ENCODE results near the gene MYBBP1A. TPM values are rescaled to one million over a fixed set of nuclear protein-coding genes. Genes with fewer than 3 reads are reported as not detected.

Gene MYBBP1A
- total and polyA plus RNA-seq, 2 of the 13 experiments (the other 11 are each of a cell fraction or from before 2014, with no cell fraction given): 18.6 to 54.8 TPM

- no peak for TF ChIP-seq LCORL (IDR thresholded peaks at IDR 0.05)
- no peak for TF ChIP-seq LCORL (CRISPR knock-in tag; IDR thresholded peaks at IDR 0.05)
- no peak for TF ChIP-seq BCLAF1 (IDR thresholded peaks at IDR 0.05)
- no peak for TF ChIP-seq ZBTB49 (CRISPR knock-in tag; IDR thresholded peaks at IDR 0.05; ENCODE audit: borderline replicate concordance)
- TF ChIP-seq ZNF552 (CRISPR knock-in tag; IDR thresholded peaks at IDR 0.05; ENCODE audit: borderline replicate concordance): no peak
- TF ChIP-seq ARID3A (IDR thresholded peaks at IDR 0.05; ENCODE audit: low read depth, low read length): no peak
- no peak for TF ChIP-seq FOXP1 (IDR thresholded peaks at IDR 0.05)
- no peak for TF ChIP-seq FOXP1 (CRISPR knock-in tag; IDR thresholded peaks at IDR 0.05)
- no peak for TF ChIP-seq HCFC1 (IDR thresholded peaks at IDR 0.05; ENCODE audit: low read depth, low read length)
- TF ChIP-seq GRHL1 (CRISPR knock-in tag; conservative IDR thresholded peaks at IDR 0.05): no peak
- TF ChIP-seq ZFP91 (CRISPR knock-in tag; IDR thresholded peaks at IDR 0.05; ENCODE audit: borderline replicate concordance): no peak
- TF ChIP-seq ZNF792 (CRISPR knock-in tag; IDR thresholded peaks at IDR 0.05): no peak
- no peak for TF ChIP-seq NR0B2 (CRISPR knock-in tag; IDR thresholded peaks at IDR 0.05)
- TF ChIP-seq HNRNPK (IDR thresholded peaks at IDR 0.05; ENCODE audit: low read depth, low read length, poor library complexity, severe bottlenecking): no peak
- TF ChIP-seq CBX1 (IDR thresholded peaks at IDR 0.05; ENCODE audit: low read depth): no peak
- no peak for TF ChIP-seq MZF1 (CRISPR knock-in tag; IDR thresholded peaks at IDR 0.05; ENCODE audit: borderline replicate concordance)
- no peak for TF ChIP-seq ZBTB37 (CRISPR knock-in tag; IDR thresholded peaks at IDR 0.05)
Measured at GRCh38 chr17:4566785-4567184, 11.6 kb upstream of the MYBBP1A start (continued).
